SHP77 treated with DMSO at 0.1 percent for 48 hours (cell line): Measurements from ENCODE around the gene PDE6B.
"Not testable (repeated sequence)": the region's sequence is repeated elsewhere in the genome, so short reads cannot be mapped to it uniquely, and the experiment has no call there.

Source experiments
- DNase-seq: peaks from one replicate; lab custom pipeline; 2025; lab: John Stamatoyannopoulos, UW

Gene PDE6B

GRCh38 chr4:704198-704891 lies 79.0 kb downstream of the PDE6B start:
- DNase-seq: no peak

GRCh38 chr4:704971-705277 lies 79.6 kb downstream of the PDE6B start:
- no peak for DNase-seq

GRCh38 chr4:705278-706082 lies 80.1 kb downstream of the PDE6B start, which contains the start of gene PCGF3:
Gene PCGF3 (plus strand): TSS chr4:705832. CDS start chr4:733681, 27,849 bp downstream.
- peak; percentile 32 for DNase-seq

- not testable (repeated sequence) for DNase-seq
Observed at GRCh38 chr4:706083-706633, 80.8 kb downstream of the PDE6B start.

GRCh38 chr4:706834-707598 lies 81.6 kb downstream of the PDE6B start:
- DNase-seq: no peak

GRCh38 chr4:707929-708630 lies 82.7 kb downstream of the PDE6B start:
- no peak for DNase-seq

GRCh38 chr4:708631-708933 lies 83.2 kb downstream of the PDE6B start:
- DNase-seq: no peak

GRCh38 chr4:709348-709747 lies 84.0 kb downstream of the PDE6B start:
- DNase-seq: no peak

- no peak for DNase-seq
Observed at GRCh38 chr4:710116-710515, 84.7 kb downstream of the PDE6B start.

- no peak for DNase-seq
Observed at GRCh38 chr4:710916-711315, 85.5 kb downstream of the PDE6B start.

- no peak for DNase-seq
Observed at GRCh38 chr4:712093-712492, 86.7 kb downstream of the PDE6B start.

GRCh38 chr4:712916-713632 lies 87.7 kb downstream of the PDE6B start:
- DNase-seq: no peak

- DNase-seq: no peak
Observed at GRCh38 chr4:714087-714486, 88.7 kb downstream of the PDE6B start.

- no peak for DNase-seq
Observed at GRCh38 chr4:717601-718320, 92.4 kb downstream of the PDE6B start.

- DNase-seq: no peak
Observed at GRCh38 chr4:718460-718859, 93.1 kb downstream of the PDE6B start.
